Esophagus muscularis mucosa (tissue), 4 donors: ENCODE data around the gene MAPK8IP2.

Experiments
- EP300 ChIP-seq: sonication (generic); formaldehyde crosslinking; IDR thresholded peaks from one replicate; pipeline ENCODE4 v1.6.1; 2017; ENCODE audit warnings: antibody characterized with exemption
- POLR2A ChIP-seq: fragments of 450-650 bp; IDR thresholded peaks from one replicate; pipeline ENCODE4 v1.6.1; 2017; ENCODE audit warnings: antibody characterized with exemption, moderate library complexity, mild to moderate bottlenecking, low read depth
- POLR2AphosphoS5 ChIP-seq, 2 donors: sonication (generic); formaldehyde crosslinking; IDR thresholded peaks; one replicate each; pipeline ENCODE4 v1.6.1; 2017; ENCODE audit warnings: antibody characterized with exemption in 2 of 2
- TF ChIP-seq, protein P1 (sequence below), 3 experiments: fragments of 200-600 bp in 2 of 3; fragments of 450-650 bp in 1 of 3; sonication (generic) in 2 of 3; IDR thresholded peaks; one replicate each; pipeline ENCODE4 v1.5.1; 2017 to 2019; ENCODE audit warnings: antibody characterized with exemption in 3 of 3, mild to moderate bottlenecking in 2 of 3, moderate library complexity in 1 of 3

DNA sequence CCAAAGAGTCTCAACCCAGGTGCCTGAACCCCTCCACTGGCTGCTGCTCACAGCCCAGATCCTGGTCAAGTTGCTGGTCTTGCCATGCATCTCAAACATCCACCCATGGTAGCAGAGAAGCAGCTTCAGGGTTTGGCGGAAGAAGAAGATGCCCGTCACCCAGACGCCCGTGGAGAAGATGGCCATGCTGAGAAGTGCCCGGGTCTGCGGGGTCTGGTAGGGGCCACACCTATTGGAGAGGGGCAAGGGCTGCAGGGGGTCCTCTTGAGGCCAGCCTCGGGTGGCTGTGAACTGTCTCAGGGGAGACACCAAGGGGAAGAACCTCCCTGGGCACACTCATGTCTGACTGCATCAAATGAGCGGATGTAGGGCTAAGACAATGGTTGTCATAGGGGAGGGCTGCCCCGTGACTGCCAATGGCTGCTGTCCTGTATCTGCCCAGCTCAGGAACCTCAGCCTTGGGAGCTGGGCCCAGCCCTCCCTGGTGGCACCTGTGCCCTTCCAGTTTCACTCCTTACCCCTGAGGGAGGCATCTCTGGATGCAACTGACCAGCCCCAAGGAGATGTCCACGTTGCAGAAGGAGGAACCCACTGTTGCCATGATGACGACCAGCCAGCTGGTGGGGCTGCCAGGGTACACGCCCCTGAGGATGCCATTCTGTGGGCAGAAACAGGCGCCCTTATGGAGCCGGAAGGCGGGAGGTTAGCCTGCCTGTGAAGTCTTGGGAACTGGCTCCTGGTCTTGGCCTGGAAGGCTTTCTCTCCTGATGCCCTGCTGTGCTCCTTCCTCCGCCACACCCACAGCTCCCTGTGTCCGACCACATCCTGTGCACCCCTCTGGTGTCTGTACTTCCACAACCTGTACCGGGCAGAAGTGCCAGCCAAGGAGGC lies 23.5 kb upstream of the MAPK8IP2 start:
- TF ChIP-seq, protein P1, sequence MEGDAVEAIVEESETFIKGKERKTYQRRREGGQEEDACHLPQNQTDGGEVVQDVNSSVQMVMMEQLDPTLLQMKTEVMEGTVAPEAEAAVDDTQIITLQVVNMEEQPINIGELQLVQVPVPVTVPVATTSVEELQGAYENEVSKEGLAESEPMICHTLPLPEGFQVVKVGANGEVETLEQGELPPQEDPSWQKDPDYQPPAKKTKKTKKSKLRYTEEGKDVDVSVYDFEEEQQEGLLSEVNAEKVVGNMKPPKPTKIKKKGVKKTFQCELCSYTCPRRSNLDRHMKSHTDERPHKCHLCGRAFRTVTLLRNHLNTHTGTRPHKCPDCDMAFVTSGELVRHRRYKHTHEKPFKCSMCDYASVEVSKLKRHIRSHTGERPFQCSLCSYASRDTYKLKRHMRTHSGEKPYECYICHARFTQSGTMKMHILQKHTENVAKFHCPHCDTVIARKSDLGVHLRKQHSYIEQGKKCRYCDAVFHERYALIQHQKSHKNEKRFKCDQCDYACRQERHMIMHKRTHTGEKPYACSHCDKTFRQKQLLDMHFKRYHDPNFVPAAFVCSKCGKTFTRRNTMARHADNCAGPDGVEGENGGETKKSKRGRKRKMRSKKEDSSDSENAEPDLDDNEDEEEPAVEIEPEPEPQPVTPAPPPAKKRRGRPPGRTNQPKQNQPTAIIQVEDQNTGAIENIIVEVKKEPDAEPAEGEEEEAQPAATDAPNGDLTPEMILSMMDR (IDR thresholded peaks at IDR 0.05) = no peak
- TF ChIP-seq POLR2A = no peak
- TF ChIP-seq POLR2AphosphoS5 (IDR thresholded peaks at IDR 0.05) = no peak
- no peak for TF ChIP-seq EP300
